ENCODE results near the gene POU2AF1. TPM values are rescaled to one million over a fixed set of nuclear protein-coding genes. Genes with fewer than 3 reads are reported as not detected.

The POU2AF1 gene
- polyA plus RNA-seq, 1 donor (not counting 4 experiments of a cell fraction or from before 2014, with no cell fraction given) = not detected

DNA sequence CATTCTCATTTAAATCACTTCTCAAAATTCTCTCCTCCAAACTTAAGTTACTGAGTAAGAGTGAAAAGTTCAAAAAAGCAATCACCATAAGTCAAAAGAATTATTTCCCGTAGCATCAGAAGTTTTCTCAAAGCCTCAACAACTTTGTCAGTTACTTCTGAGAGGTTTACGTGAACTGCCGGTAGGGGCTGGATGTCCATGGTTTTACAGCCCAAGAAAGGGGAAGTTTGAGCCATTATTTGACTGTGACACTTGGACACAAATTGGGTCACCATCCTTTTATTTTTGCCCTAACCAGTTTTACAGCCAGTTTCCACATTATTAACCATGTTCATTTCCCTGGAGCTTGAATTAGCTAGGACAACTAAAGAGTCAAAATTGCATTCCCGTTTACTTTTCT lies 73.2 kb downstream of the POU2AF1 start:
- Histone ChIP-seq H3K27me3 (ENCODE audit: control insufficient read depth, extremely low read depth, insufficient read depth, low read length) (peaks cover 7% of the 10 kb centered on the region), H4K20me1 (ENCODE audit: control insufficient read depth, extremely low read depth, insufficient read depth, low read length) (no peaks in the 10 kb centered on the region), H3K4me2 (ENCODE audit: control insufficient read depth, extremely low read depth, insufficient read depth, low read depth, low read length) (no peak overlapping the region), H3K9ac (ENCODE audit: control insufficient read depth, extremely low read depth, insufficient read depth, low read length) (no peak overlapping the region), H3K36me3 (ENCODE audit: control insufficient read depth in 2 of 2, extremely low read depth in 1 of 2, insufficient read depth in 2 of 2, low read length in 2 of 2) (no peaks in the 10 kb centered on the region), H3K9me1 (ENCODE audit: control insufficient read depth, extremely low read depth, insufficient read depth, low read length) (no peaks in the 10 kb centered on the region), H3K4me1 (ENCODE audit: control insufficient read depth, extremely low read depth, insufficient read depth, low read length) (no peaks in the 10 kb centered on the region), H2AFZ (ENCODE audit: control insufficient read depth, low read length) (no peak overlapping the region), H3K4me3 (ENCODE audit: control insufficient read depth in 2 of 3, extremely low read depth in 1 of 3, insufficient read depth in 2 of 3, low read depth in 1 of 3, low read length in 3 of 3) (no peak overlapping the region), H3K9me3 (ENCODE audit: control insufficient read depth, low read depth, low read length) (no peaks in the 10 kb centered on the region), H3K27ac (ENCODE audit: control insufficient read depth, insufficient read depth, low read length) (no peak overlapping the region), H3K79me2 (ENCODE audit: control insufficient read depth, insufficient read depth, low read length) (no peaks in the 10 kb centered on the region)
- FAIRE-seq = no peak
- dilution Hi-C loops (cut with MboI; ENCODE audit: extremely low pct_ligation_motif_present, low sequenced_read_pairs) = no loop called here
- DNase-seq (ENCODE audit: low read depth, low spot score) = no peak
- no peak for TF ChIP-seq CTCF (optimal IDR thresholded peaks at IDR 0.05 in 1 of 3, IDR thresholded peaks at IDR 0.05 in 1 of 3, conservative IDR thresholded peaks at IDR 0.05 in 1 of 3; ENCODE audit: extremely low read depth in 1 of 3, insufficient read depth in 2 of 3, low read length in 3 of 3)
- TF ChIP-seq EZH2 (IDR thresholded peaks at IDR 0.05; ENCODE audit: low read length) = no peak

DNA sequence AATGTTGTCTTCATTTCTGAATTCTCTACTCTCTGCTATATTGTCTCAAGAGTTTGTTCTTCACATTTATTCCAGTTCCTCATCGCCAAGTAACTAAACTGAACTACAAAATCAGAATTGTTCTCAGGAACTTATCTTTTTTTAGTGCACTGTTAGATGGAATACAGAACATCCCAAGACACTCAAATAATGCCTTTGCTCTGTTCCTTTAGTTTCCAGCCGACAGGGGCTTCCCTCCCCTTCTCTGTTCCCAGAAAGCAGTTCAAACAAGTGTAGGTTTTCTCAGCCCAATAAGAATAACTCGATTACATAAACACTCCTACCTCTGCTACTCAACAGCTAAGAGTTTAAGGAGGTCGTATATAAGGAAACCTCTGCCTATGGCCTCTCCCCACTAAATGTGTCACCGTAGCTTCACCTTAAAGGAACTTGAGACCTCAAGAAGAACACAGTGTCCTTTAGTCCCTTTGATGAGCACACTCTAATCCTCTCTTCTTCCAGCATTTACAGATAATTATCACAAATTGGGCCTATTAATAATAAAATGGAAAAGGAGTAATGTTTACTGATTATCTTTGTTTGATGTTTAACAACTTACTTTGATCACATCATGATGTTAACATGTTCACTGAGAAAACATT lies 73.8 kb downstream of the POU2AF1 start:
- dilution Hi-C loops (cut with MboI; ENCODE audit: extremely low pct_ligation_motif_present, low sequenced_read_pairs) = no loop called here
- no peaks in the 10 kb centered on the region for H3K9me3 ChIP-seq (ENCODE audit: control insufficient read depth, low read depth, low read length)

More for the DNA sequence above, 73.8 kb downstream of the POU2AF1 start:
- Histone ChIP-seq H3K27me3 (ENCODE audit: control insufficient read depth, extremely low read depth, insufficient read depth, low read length) (peaks cover 13% of the 10 kb centered on the region), H3K79me2 (ENCODE audit: control insufficient read depth, insufficient read depth, low read length) (no peaks in the 10 kb centered on the region), H3K4me2 (ENCODE audit: control insufficient read depth, extremely low read depth, insufficient read depth, low read depth, low read length) (no peak overlapping the region), H3K9ac (ENCODE audit: control insufficient read depth, extremely low read depth, insufficient read depth, low read length) (no peak overlapping the region), H3K9me1 (ENCODE audit: control insufficient read depth, extremely low read depth, insufficient read depth, low read length) (no peaks in the 10 kb centered on the region), H3K4me1 (ENCODE audit: control insufficient read depth, extremely low read depth, insufficient read depth, low read length) (no peaks in the 10 kb centered on the region), H3K4me3 (ENCODE audit: control insufficient read depth in 2 of 3, extremely low read depth in 1 of 3, insufficient read depth in 2 of 3, low read depth in 1 of 3, low read length in 3 of 3) (no peak overlapping the region), H4K20me1 (ENCODE audit: control insufficient read depth, extremely low read depth, insufficient read depth, low read length) (no peaks in the 10 kb centered on the region), H2AFZ (ENCODE audit: control insufficient read depth, low read length) (no peak overlapping the region), H3K36me3 (ENCODE audit: control insufficient read depth in 2 of 2, extremely low read depth in 1 of 2, insufficient read depth in 2 of 2, low read length in 2 of 2) (no peaks in the 10 kb centered on the region), H3K27ac (ENCODE audit: control insufficient read depth, insufficient read depth, low read length) (no peak overlapping the region)
- DNase-seq (ENCODE audit: low read depth, low spot score) = no peak
- TF ChIP-seq EZH2 (IDR thresholded peaks at IDR 0.05; ENCODE audit: low read length) = no peak
- no peak for TF ChIP-seq CTCF (optimal IDR thresholded peaks at IDR 0.05 in 1 of 3, IDR thresholded peaks at IDR 0.05 in 1 of 3, conservative IDR thresholded peaks at IDR 0.05 in 1 of 3; ENCODE audit: extremely low read depth in 1 of 3, insufficient read depth in 2 of 3, low read length in 3 of 3)
- FAIRE-seq = no peak

Data from keratinocyte (primary cell).